Measurements from ENCODE around the gene TK1.

The TK1 gene

GRCh38 chr17:78226759-78227454, 40.1 kb upstream of the TK1 start:
- H3K27me3 ChIP-seq (ENCODE audit: insufficient read depth, poor library complexity, severe bottlenecking), result peaks cover 25% of the 10 kb centered on the region
- H3K27ac ChIP-seq (replicated peaks), result no peak overlapping the region
- DNase-seq (ENCODE audit: low read depth in 1 of 2, low spot score in 1 of 2), result peak in 1 of 2 experiments; percentile 23
- TF ChIP-seq CTCF (IDR thresholded peaks at IDR 0.05; ENCODE audit: insufficient read depth, low read length) (no peak), REST (IDR thresholded peaks at IDR 0.05; ENCODE audit: insufficient replicate concordance, low read depth) (no peak), SPI1 (IDR thresholded peaks at IDR 0.05; ENCODE audit: borderline replicate concordance, low read depth) (no peak), POLR2AphosphoS5 (IDR thresholded peaks at IDR 0.05; ENCODE audit: low read depth) (no peak)
- no peak overlapping the region for H3K4me3 ChIP-seq (replicated peaks; ENCODE audit: insufficient read depth, low read length)

GRCh38 chr17:78226055-78226758, 39.4 kb upstream of the TK1 start:
- Histone ChIP-seq H3K27me3 (ENCODE audit: insufficient read depth, poor library complexity, severe bottlenecking) (peaks cover 21% of the 10 kb centered on the region), H3K27ac (replicated peaks) (no peak overlapping the region), H3K4me3 (replicated peaks; ENCODE audit: insufficient read depth, low read length) (no peak overlapping the region)
- TF ChIP-seq REST (IDR thresholded peaks at IDR 0.05; ENCODE audit: insufficient replicate concordance, low read depth) (no peak), POLR2AphosphoS5 (IDR thresholded peaks at IDR 0.05; ENCODE audit: low read depth) (no peak), SPI1 (IDR thresholded peaks at IDR 0.05; ENCODE audit: borderline replicate concordance, low read depth) (no peak), CTCF (IDR thresholded peaks at IDR 0.05; ENCODE audit: insufficient read depth, low read length) (no peak), GABPA (IDR thresholded peaks at IDR 0.05; ENCODE audit: low read depth) (no peak)
- DNase-seq (ENCODE audit: low read depth in 1 of 2, low spot score in 1 of 2), result no peak

GRCh38 chr17:78225088-78225865, 38.4 kb upstream of the TK1 start:
- H3K27ac ChIP-seq (replicated peaks), result no peak overlapping the region
- peaks cover 11% of the 10 kb centered on the region for H3K27me3 ChIP-seq (ENCODE audit: insufficient read depth, poor library complexity, severe bottlenecking)
- no peak overlapping the region for H3K4me3 ChIP-seq (replicated peaks; ENCODE audit: insufficient read depth, low read length)
- TF ChIP-seq REST (IDR thresholded peaks at IDR 0.05; ENCODE audit: insufficient replicate concordance, low read depth), result no peak
- no peak for DNase-seq (ENCODE audit: low read depth in 1 of 2, low spot score in 1 of 2)
